SK-MEL-5 (cell line): Measurements from ENCODE around the gene FAM222A. TPM values are rescaled to one million over a fixed set of nuclear protein-coding genes. Genes with fewer than 3 reads are reported as not detected.
A peak's percentile ranks its signal among the peaks of the same experiment; 100 is the strongest.

Experiments
- DNase-seq: peaks from one replicate; pipeline ENCODE4 v3.0.0-alpha.2; 2016; ENCODE audit warnings: low read depth, low spot score
- in situ Hi-C: cut with HindIII; loops from 2 replicates; pipeline ENCODE4 v1.10.0; 2016; ENCODE audit warnings: low sequenced_read_pairs, high pct_unique_total_duplicates, low pct_unique_long_range_greater_than_20kb
- total RNA-seq: library from RNA; depleted of rRNA; stranded (reverse); fragments of >200 nt; shearing (Covaris generic); gene quantifications from 2 replicates; pipeline ENCODE4 v1.2.3, GENCODE V29; 2014

Gene FAM222A
- total RNA-seq, 1 experiment from 2014 or later = 8.9 TPM

DNA sequence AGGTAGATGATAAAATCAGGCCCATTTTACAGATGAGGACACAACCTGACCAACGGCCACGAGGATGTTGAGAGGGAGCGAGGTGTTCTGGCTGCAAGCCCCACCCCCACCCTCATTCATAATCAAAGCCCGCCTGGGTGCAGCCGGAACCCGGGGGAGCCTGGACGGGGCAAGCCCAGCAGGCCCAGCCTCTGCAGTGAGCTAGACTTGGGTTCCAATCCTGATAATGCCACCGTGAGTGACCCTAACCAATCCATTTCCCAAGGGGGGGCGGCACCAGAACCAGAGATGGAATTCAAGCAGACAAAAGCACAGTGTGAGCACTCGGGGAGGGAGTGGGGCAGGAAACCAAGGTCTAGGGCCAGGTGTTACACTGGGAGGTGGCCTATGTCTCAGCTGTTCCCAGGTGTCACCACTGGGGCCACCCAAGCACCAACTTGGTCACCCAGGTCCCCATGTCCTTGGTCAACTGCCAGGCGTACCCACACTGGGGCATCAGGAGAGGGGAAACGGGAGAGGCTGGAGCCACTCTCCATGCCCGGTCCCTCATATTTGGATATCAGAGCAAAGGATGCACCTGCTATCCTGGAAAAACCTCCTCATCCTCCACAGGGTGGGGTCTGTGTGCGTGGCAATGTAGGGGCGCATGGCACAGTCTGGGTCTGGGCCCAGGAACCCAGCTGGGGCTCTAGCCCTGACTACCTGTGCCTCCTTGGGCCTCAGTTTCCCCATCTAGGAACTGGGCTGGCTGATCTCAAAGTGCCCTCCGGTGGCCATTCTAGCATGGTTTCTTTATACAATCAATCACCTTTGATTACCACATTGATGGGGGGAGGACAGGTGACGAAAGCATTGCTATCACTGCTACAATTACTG is 58.4 kb downstream of the FAM222A start:
- in situ Hi-C loops = loop anchor here (10.0 kb wide), 1 partner anchor 247 kb away; no protein-coding TSS in a partner anchor
- no peak for DNase-seq

DNA sequence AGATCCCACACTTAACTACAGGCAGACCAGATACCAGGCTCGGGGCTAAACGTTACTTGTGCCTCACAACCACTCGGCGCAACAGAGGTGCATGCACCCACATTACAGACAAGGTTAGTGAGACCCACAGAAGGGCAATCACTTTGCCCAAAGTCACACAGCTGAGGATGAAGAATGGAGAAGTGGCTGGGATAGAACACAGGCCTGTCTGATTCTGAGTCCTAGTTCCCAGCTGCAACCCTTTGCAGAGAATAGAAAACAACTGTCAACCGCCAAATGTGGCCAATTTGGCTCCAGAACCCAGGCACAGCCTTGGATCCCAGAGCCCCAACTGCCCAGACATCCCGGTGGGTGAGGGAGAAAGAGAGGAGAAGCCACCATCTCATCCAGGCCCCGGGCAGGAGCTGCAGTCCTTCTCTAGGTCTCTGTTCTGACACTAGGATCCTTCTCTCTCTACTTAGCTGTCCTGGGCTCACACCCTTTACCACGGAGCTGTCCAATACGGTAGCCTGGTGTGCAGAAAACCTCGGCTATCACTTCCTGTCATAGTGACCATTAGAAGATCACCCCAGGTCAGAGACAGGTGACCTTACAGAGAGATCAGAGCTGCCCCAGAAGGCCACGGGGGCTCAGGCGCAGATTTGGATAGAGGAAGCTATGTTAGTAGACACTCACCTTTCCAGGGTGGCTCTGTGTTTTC is 59.1 kb downstream of the FAM222A start:
- in situ Hi-C loops = loop anchor here (10.0 kb wide), 1 partner anchor 248 kb away; no protein-coding TSS in a partner anchor
- DNase-seq = no peak

DNA sequence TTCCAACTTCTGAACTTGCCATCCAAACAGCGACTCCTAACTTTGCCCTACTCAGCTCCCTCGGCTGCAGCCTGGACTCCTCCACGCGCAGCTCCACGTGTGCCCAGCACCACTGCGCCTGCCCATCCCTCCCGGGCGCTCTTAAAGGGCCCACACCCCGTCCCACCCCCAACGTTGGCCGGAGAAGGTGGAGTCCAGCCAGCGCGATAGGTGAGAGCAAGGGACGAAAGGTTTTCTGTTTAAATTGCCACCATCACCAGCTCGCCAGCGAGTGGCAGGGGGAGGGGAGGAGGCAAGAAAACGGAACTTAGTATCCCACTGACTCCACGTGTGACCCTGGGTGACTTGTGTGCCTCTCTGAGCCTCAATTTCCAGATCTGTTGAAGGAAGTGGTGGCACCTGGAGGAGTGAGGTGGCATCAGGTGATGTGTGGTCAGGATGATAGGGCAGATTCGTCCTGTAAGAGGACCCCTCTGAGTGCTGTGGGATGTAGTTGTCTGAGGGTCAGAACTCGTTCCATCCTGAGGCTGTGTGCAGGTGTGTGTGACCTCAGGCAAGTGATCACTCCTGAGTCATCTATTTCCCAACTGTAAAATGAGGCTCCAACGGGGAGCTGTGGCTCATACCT is 59.9 kb downstream of the FAM222A start:
- DNase-seq = peak; percentile 38
- in situ Hi-C loops = loop anchor here (10.0 kb wide), 1 partner anchor 249 kb away; no protein-coding TSS in a partner anchor

DNA sequence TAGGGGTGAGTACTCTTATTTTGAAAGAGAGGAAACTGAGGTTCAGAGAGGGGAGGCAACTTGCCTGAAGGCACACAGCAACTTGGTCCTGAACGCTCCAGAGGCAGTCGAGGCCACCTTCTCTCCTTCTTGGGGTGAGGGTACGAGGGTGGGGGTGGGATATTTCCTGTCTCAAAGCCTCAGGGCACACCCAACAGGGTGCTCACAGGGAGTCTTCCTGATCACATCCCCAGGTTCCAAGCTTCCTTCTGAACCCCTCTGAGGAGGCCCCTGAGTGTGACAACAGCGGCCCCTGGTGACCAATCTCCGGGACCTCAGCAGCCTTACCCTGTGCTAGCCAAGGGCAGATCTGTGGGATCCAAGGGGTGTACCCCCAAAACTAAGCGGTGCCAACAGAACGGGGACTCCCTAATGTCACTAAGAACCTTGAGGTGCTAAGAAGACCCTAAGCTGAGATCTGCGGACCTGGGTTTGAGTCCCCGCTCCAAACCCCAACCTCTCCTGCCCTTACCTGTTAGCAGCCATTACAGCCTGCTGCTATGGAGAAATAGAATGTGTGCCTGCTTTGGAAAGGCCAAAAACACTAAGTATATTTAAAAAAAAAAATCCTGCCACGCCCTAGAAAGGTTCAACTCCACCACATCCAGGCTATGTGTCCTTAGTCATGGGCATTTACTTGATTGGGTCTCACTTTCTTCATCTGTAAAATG is 61.7 kb downstream of the FAM222A start:
- in situ Hi-C loops = loop anchor here (10.0 kb wide), 1 partner anchor 251 kb away; no protein-coding TSS in a partner anchor
- peak; percentile 78 for DNase-seq

DNA sequence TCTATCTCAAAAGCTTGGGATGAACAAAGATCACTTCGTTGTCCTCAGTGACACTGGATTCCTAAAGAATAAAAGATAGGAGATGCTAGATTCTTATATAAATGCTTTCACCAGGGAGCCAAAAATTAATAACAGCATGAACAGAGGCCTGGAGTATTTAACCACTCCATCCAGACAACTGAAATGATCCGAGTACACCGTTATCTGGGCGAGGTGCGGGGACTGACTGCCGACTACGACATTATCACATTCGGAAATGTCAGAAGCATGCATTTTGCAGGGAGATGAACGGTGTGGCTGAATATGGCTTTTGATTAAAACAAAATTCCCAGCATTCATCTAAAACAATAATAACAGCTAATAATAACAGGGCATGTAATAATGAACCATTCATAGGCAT is 63.0 kb downstream of the FAM222A start:
- no peak for DNase-seq
- in situ Hi-C loops = loop anchor here (10.0 kb wide), 1 partner anchor 252 kb away; no protein-coding TSS in a partner anchor

DNA sequence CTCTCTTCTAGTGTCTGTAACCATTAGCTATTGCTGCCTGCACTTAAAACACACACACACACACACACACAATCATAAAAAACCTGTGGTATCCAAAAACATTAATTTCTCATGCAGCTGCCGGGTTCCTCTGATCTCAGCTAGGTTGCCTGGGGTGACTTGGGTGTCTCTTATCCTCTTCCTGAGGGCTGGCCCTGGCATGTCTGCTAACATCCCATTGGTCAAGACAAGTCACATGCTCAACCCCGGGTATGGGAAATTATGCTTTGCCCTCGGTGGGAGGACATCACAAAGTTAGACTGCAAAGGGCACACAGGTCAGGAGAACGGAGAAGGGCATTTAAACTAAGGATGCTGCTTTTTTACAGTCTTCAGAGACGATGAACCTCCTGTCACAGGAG is 63.9 kb downstream of the FAM222A start:
- in situ Hi-C loops = loop anchor here (10.0 kb wide), 1 partner anchor 253 kb away; no protein-coding TSS in a partner anchor
- peak; percentile 82 for DNase-seq

DNA sequence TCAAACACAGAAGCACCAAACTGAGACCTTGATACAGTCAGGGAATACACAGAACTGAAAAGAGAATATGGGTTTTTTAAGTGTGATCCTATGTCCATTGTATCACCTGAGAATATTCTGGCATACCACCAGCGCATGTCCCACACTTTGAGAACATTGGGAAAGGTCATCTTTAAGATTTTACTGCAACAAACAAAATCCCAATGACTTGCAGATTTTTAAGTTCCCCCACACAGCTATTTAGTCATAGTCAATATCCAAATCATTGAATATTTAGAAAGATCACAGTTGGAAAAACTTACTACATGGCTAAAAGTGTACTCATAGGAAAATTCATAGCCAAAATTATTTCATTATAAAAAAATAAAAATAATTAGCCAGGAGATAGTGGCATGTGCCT is 65.1 kb downstream of the FAM222A start:
- in situ Hi-C loops = loop anchor here (10.0 kb wide), 1 partner anchor 254 kb away; no protein-coding TSS in a partner anchor
- no peak for DNase-seq

DNA sequence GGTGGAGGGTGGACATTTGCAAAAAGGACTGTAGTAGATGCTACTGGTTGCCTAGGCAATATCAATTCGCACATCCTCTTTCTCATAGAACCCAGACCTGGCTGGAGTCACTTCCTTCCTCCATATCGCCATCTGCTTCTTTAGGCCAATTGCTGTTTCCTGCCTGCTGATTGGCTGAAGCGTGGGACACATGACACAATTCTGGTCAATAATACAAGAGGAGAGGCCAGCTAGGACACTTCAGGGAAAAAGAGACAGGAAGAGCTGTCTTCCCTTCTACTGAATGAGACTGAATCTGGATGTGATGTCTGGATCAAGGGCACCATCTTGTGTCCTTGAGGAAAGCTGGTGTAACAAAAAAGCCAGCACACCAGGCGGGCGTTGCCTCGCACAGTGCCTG is 65.8 kb downstream of the FAM222A start:
- peak; percentile 25 for DNase-seq
- in situ Hi-C loops = loop anchor here (10.0 kb wide), 1 partner anchor 255 kb away; no protein-coding TSS in a partner anchor

DNA sequence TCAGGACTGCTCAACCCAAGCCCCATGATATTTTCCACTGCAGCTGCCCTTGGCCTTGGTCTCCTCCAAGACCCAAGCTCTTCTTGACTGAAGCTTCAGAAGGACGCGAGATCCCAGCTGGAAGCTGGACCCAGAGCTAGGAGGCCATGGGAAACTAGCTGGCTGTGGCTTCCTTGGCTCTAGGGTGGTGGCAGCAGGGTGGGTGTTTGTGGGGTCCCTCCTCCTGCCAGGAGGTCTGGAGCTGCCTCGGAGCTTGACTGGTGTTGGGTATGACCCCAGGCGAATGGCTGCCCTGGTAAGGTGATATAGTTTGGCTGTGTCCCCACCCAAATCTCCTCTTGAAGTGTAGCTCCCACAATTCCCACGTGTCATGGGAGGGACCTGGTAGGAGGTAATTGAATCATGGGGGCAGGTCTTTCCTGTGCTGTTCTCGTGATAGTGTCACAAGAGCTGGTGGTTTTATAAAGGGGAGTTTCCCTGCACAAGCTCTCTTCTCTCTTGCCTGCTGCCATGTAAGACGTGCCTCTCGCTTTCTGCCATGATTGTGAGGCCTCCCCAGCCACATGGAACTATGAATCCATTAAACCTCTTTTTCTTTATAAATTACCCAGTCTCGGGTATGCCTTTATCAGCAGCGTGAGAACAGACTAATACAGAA is 68.2 kb downstream of the FAM222A start:
- in situ Hi-C loops = no loop called here
- no peak for DNase-seq

DNA sequence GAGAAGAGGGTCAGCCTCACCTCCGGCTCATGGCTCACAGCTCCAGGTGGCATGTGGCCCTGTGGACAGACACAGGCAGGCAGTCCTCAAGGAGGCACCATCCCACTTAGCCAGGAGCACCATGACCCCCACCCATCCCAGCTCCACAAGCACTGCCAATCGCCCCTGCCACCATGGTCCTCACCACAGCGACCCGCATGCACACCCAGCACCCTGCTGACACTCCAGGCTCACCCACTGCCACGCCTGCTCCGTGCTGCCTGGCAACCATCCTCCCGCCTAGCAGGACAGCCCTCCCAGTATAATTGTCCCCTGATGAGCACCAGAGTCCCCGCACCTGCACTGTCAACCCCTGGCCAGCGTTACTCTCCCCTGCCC is 68.7 kb downstream of the FAM222A start:
- DNase-seq = no peak
- in situ Hi-C loops = no loop called here

DNA sequence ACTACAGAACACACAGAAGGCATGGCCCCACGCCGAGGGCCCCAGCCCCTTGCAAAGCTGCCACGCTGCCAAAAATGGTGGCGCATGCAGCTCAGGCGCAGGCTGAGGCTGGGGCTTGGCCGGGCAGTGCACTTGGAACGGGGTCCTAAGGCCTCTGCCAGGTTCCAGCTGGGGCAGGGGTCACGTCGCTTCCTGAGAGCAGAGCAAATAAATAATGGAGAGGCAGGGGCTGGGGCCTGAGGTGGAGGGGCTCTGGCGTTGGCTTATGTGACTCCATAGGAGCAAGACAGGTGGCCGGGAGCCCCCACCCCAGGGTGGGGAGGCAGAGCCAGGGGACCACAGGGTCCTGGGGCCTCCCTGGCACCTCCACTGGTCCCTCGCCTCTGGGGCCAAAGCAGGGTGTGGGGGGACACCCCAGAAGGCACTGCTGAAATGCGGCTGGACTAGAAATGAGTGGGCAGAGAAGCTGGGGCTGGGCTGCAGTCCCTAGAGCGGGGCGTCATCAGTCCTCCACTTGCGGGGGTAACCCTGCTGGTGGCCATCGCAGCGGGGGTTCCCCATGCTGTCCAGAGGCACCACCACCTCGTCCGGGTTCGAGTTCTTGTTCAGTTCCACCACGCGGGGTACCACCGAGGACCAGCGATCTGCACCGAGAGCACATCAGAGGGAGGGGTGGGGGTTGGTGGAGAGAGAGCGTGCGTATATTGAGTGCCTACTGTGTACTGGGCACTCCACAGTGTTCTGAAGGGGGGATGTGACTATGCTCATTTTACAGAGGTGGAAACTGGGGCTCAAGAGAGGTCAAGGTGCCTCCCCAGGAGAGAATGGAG is 69.7 kb downstream of the FAM222A start:
- in situ Hi-C loops = no loop called here
- no peak for DNase-seq

DNA sequence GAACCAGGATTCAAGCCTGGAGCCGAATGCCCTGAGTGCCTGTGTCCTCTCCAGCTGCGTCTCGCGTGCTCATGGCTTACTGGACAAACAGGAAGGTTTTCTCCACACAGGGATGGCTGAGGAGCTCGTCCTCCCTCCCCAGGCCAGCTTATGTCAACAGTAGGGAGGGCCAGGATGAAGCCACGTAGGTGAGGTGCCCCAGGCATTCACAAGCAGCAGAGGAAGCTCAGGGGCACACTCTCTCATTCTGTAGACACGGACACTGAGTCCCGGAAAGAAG is 70.3 kb downstream of the FAM222A start:
- DNase-seq = no peak
- in situ Hi-C loops = no loop called here

DNA sequence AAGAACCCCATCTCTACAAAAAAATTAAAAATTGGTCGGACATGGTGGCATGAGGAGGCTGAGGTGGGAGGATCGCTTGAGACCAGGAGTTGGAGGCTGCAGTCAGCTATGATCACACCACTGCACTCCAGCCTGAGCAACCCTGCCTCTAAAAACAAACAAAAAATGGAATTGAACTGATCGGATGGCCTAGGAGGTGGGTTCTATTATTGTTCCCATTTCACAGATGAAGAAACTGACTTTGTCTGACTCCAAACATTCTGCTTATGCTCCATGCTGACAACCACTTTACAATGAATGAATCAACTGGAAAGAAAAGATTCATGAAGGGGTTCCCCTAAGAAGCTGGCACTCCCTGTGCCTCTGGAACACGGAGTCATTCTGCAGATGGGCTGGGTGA is 72.2 kb downstream of the FAM222A start:
- in situ Hi-C loops = no loop called here
- no peak for DNase-seq

DNA sequence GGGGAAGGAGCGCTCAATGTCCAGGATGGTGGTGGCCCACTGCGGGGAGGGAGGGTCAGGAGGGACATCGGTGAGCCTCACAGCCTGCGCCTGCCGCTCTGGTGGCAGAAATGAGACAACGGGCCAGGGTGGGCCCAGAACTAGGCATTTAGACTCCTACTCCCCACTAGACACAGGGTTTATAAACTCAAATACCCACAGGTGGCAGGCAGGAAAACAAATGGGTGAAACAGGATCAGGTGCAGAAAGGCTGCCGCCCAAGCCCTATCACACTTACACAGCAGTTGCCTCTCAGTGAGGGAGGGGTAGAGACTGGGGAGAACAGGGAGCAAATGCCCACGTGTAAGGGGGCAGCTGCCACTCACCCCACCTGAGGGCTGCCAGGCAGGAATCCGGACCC is 73.2 kb downstream of the FAM222A start:
- no peak for DNase-seq
- in situ Hi-C loops = no loop called here

DNA sequence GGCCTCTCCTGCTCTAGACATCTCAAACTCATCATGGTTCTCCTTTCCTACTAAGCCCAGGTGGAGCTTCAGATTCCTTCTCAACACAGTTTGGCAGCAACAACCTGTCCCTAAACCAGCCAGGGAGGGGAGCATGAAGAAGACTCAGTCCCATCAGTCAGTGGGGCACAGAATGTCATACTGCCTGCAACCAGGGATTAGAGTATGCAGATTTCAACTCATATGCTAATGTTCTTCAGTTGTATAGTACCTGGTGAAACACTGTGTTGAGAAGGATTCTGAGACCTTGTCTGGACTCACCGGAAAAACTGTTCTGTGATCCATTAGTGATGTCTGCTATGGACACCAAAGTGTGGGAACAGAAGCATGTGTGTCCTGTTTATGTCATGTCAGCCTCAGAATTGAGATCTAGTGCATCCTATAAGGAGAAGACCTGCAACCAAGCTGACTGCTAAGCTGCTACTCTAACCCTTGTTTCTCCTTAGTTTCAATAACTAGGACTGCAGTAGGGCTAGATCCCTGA is 76.0 kb downstream of the FAM222A start:
- in situ Hi-C loops = no loop called here
- DNase-seq = no peak

DNA sequence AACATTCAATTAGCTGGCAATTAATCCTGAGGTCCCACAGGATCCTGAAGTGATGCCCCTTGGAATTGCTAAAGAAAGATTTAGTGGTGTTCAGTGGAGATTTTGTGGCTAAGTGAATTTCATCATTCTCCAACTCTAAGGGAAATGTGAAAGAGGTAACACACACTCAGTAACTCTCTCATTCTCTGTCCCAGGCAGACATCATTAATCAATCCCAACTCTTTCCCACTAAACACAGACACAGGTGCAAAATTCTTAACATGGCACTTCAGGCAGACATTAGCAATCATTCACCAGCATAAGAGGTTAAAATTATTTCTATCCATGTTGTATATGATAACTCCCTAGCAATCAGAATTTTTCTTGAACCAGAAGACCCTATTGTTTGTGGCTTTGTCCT is 79.4 kb downstream of the FAM222A start:
- DNase-seq = no peak
- in situ Hi-C loops = no loop called here
